ENCODE measurements around the gene POLR2A. TPM values are rescaled to one million over a fixed set of nuclear protein-coding genes. Genes with fewer than 3 reads are reported as not detected.
A peak's percentile ranks its signal among the peaks of the same experiment; 100 is the strongest.

POLR2A gene
- total and polyA plus RNA-seq, 2 of the 4 experiments (the other 2 are of a cell fraction) = 54.0 to 56.6 TPM

GRCh38 chr17:7483255-7484066 is 705 bp upstream of the POLR2A start (continued):
- no peak for TF ChIP-seq RCOR1 (IDR thresholded peaks at IDR 0.05; ENCODE audit: insufficient replicate concordance, low read length)
- peak; percentile 96 for TF ChIP-seq MAZ (IDR thresholded peaks at IDR 0.05; ENCODE audit: borderline replicate concordance, low read depth, low read length)

- Histone ChIP-seq H2AK5ac (ENCODE audit: low read depth, low read length) (peak overlapping the region; percentile 20), H3K79me1 (ENCODE audit: low read depth in 1 of 2, low read length in 2 of 2) (peaks cover 2 to 61% of the 10 kb centered on the region in 2 experiments; a peak in 2 of 4 replicates), H4K20me1 (ENCODE audit: insufficient read depth, low read length) (peaks cover 48% of the 10 kb centered on the region), H3K9ac (ENCODE audit: low read depth, low read length) (peak overlapping the region; percentile 80), H3K9me1 (ENCODE audit: insufficient read depth, low read length) (peaks cover 6% of the 10 kb centered on the region; the same call in 1 of the 2 replicates), H3K27ac (ENCODE audit: insufficient read depth, low read length) (peak overlapping the region; percentile 47), H3K56ac (ENCODE audit: extremely low read depth, insufficient read depth, low read length) (peak overlapping the region; percentile 72), H4K91ac (ENCODE audit: insufficient read depth, low read depth, low read length) (0 out of 2 replicates have a peak overlapping the region, but pooled peaks have one; percentile 0), H2BK120ac (ENCODE audit: low read depth, low read length) (no peak overlapping the region), H4K8ac (ENCODE audit: low read depth in 2 of 2, low read length in 2 of 2) (peak overlapping the region in 1 of 2 experiments; percentile 10; a peak in 1 of 4 replicates), H3K23ac (ENCODE audit: low read depth, low read length) (peak overlapping the region; percentile 98), H2AK9ac (replicated peaks; ENCODE audit: low read depth, low read length, poor library complexity) (peak overlapping the region; percentile 75), H3K4me3 (ENCODE audit: insufficient read depth, low read depth, low read length) (peak overlapping the region; percentile 55), H3K4me1 (ENCODE audit: control insufficient read depth, insufficient read depth, low read length) (peaks cover 14% of the 10 kb centered on the region), H3K18ac (ENCODE audit: low read depth, low read length) (peak overlapping the region; percentile 6; the same call in 1 of the 2 replicates), H2BK15ac (ENCODE audit: low read depth, low read length) (peak overlapping the region; percentile 7; the same call in 1 of the 3 replicates), H3K9me3 (ENCODE audit: control insufficient read depth, insufficient read depth, low read length) (no peaks in the 10 kb centered on the region), H3K27me3 (ENCODE audit: control insufficient read depth, insufficient read depth, low read length) (no peaks in the 10 kb centered on the region), H4K5ac (ENCODE audit: low read depth, low read length) (no peak overlapping the region), H3K4me2 (ENCODE audit: low read depth, low read length) (peak overlapping the region; percentile 98), H2BK5ac (ENCODE audit: low read depth, low read length, poor library complexity, severe bottlenecking) (peak overlapping the region; percentile 67), H2AFZ (replicated peaks; ENCODE audit: low read length, poor library complexity) (peak overlapping the region; percentile 78), H3K4ac (ENCODE audit: low read depth, low read length) (peak overlapping the region; percentile 87), H3K36me3 (ENCODE audit: control insufficient read depth, insufficient read depth, low read length) (peaks cover 3% of the 10 kb centered on the region; the same call in 1 of the 2 replicates), H3K14ac (replicated peaks; ENCODE audit: low read depth, low read length) (peak overlapping the region; percentile 97), H2BK20ac (ENCODE audit: low read depth, low read length) (no peak overlapping the region)
- ATAC-seq (ENCODE audit: low read depth) (no peak), DNase-seq (no peak)
- intact Hi-C loops (cut with micrococcal nuclease) (loop anchor here (1.0 to 5.0 kb wide), 3 partner anchors 76 to 202 kb away; partner anchors contain the start of genes SENP3, TMEM256, TP53 and WRAP53), dilution Hi-C loops (cut with HindIII; ENCODE audit: low sequenced_read_pairs, unreplicated experiment) (no loop called here), in situ Hi-C loops (cut with MboI; ENCODE audit: low sequenced_read_pairs) (no loop called here)
- WGBS, 2 experiments (ENCODE audit: extremely low coverage in 2 of 2, insufficient read length in 1 of 2) = no CpG with 5 or more reads among the region's 19 CpGs
- no TSS peak for BruUV-seq (replicated peaks)
- ChIA-PET CTCF (no interaction called here), POLR2A (ENCODE audit: unreplicated experiment) (interaction anchor here (0.6 kb wide), 2 partner anchors 9 to 81 kb away, joined by 3 to 5 read pairs; partner anchors contain the start of gene TMEM256)
- TF ChIP-seq CTCF (conservative IDR thresholded peaks at IDR 0.05; ENCODE audit: low read depth, low read length) = peak; percentile 27; the same call in 1 of the 2 replicates
- TF ChIP-seq RAD21 (IDR thresholded peaks at IDR 0.05; ENCODE audit: low read length) = peak; percentile 42
- peak; percentile 93 for TF ChIP-seq MXI1 (IDR thresholded peaks at IDR 0.05; ENCODE audit: borderline replicate concordance, low read depth, low read length)
- no peak for TF ChIP-seq NFE2L2 (IDR thresholded peaks at IDR 0.05; ENCODE audit: low read depth, low read length)
- TF ChIP-seq MAFK (IDR thresholded peaks at IDR 0.05; ENCODE audit: low read depth, low read length) = no peak
- no peak for TF ChIP-seq RCOR1 (IDR thresholded peaks at IDR 0.05; ENCODE audit: insufficient replicate concordance, low read length)
- TF ChIP-seq FOS (IDR thresholded peaks at IDR 0.05; ENCODE audit: low read depth, low read length) = no peak
- no peak; the same call in 1 of the 2 replicates for TF ChIP-seq CHD1 (IDR thresholded peaks at IDR 0.05; ENCODE audit: low read depth, low read length)
These were observed 782 bp downstream of the POLR2A start for GRCh38 chr17:7484919-7485377.
